K562 (cell line): ENCODE results near the gene KIF23. TPM values are rescaled to one million over a fixed set of nuclear protein-coding genes. Genes with fewer than 3 reads are reported as not detected.
A peak's percentile ranks its signal among the peaks of the same experiment; 100 is the strongest.

ENCODE experiments used
- ATF7 ChIP-seq: fragments of 450-650 bp; IDR thresholded peaks from 2 replicates; pipeline ENCODE4 v1.7.1; 2014; ENCODE audit warnings: mild to moderate bottlenecking, moderate library complexity
- CCNT2 ChIP-seq: IDR thresholded peaks from 2 replicates; pipeline ENCODE4 v1.6.1; 2011; ENCODE audit warnings: borderline replicate concordance, low read depth, mild to moderate bottlenecking, moderate library complexity, mixed read lengths, low read length; ENCODE audit not compliant: insufficient read length; ENCODE audit errors: extremely low read depth
- FOXA3 ChIP-seq, 2 experiments: fragments of 450-650 bp in 1 of 2; sonication (generic) in 1 of 2; formaldehyde crosslinking; IDR thresholded peaks in 1 of 2; conservative IDR thresholded peaks in 1 of 2; 2 replicates each; pipeline versions ENCODE4 v1.4.0 to v1.8.0; 2020 to 2022; ENCODE audit warnings: mild to moderate bottlenecking in 2 of 2, missing genetic modification reagents in 1 of 2
- FOXP1 ChIP-seq: sonication (generic); formaldehyde crosslinking; IDR thresholded peaks from 2 replicates; pipeline ENCODE4 v1.8.0; 2022; ENCODE audit warnings: mild to moderate bottlenecking, missing genetic modification reagents
- GABPA ChIP-seq: fragments of 200-800 bp; sonication (Bioruptor generic); conservative IDR thresholded peaks from 2 replicates; pipeline ENCODE4 v1.6.1; 2016; ENCODE audit warnings: low read depth, missing genetic modification characterization, missing compliant biosample characterization
- GATA2 ChIP-seq: sonication (generic); formaldehyde crosslinking; IDR thresholded peaks from 2 replicates; pipeline ENCODE4 v1.4.0; 2020; ENCODE audit warnings: mild to moderate bottlenecking, missing genetic modification reagents
- HCFC1 ChIP-seq: IDR thresholded peaks from 2 replicates; pipeline ENCODE4 v1.6.1; 2012; ENCODE audit warnings: low read depth, low read length, improper control_type of control experiment
- MCM2 ChIP-seq: fragments of 450-650 bp; IDR thresholded peaks from 2 replicates; pipeline ENCODE4 v1.6.1; 2017; ENCODE audit warnings: low read depth, mild to moderate bottlenecking
- PHB2 ChIP-seq: fragments of 450-650 bp; IDR thresholded peaks from 2 replicates; pipeline ENCODE4 v1.6.1; 2017; ENCODE audit warnings: low read depth
- PHF20 ChIP-seq: fragments of 450-650 bp; IDR thresholded peaks from 2 replicates; pipeline ENCODE4 v1.6.1; 2018; ENCODE audit not compliant: partially characterized antibody
- RCOR1 ChIP-seq, 2 experiments: IDR thresholded peaks; 2 replicates each; pipeline ENCODE4 v1.6.1; 2012; ENCODE audit warnings: low read depth in 2 of 2, low read length in 2 of 2, borderline replicate concordance in 1 of 2, improper control_type of control experiment in 1 of 2
- SMARCC2 ChIP-seq: fragments of 450-650 bp; IDR thresholded peaks from 2 replicates; pipeline ENCODE4 v1.6.1; 2017; ENCODE audit warnings: antibody characterized with exemption, moderate library complexity, mild to moderate bottlenecking, low read depth
- TRIM24 ChIP-seq, 2 experiments: fragments of 450-650 bp; IDR thresholded peaks; 2 replicates each; pipeline ENCODE4 v1.6.1; 2016
- ZNF133 ChIP-seq: fragments of 250-450 bp; sonication (Bioruptor Pico); IDR thresholded peaks from 2 replicates; pipeline ENCODE4 v1.4.0; 2020; ENCODE audit warnings: mild to moderate bottlenecking
- polyA plus RNA-seq, 8 experiments: library from polyadenylated mRNA; depleted of rRNA in 4 of 8; stranded (reverse) in 5 of 8; unstranded in 3 of 8; fragments of >200 nt; fragmentation: Nextera tagmentation in 2 of 8; fragmentation: Illumina TruSeq in 1 of 8; extraction: Ambion mirVana in 2 of 8; extraction: Trizol in 1 of 8; gene quantifications; 2 replicates each; pipeline versions ENCODE4 v1.2.1 to v1.2.3, GENCODE V29; 2011 to 2014; ENCODE audit warnings: inconsistent platforms in 1 of 8, missing spikeins in 1 of 8
- total RNA-seq, 7 experiments: library from RNA; depleted of rRNA in 6 of 7; stranded (reverse); fragments of >200 nt in 6 of 7; fragmentation: Illumina TruSeq in 2 of 7; extraction: Trizol in 2 of 7; gene quantifications; 2 replicates each; pipeline versions ENCODE4 v1.2.1 to v1.2.3, GENCODE V29; 2011 to 2021; ENCODE audit warnings: low replicate concordance in 1 of 7
- TF ChIP-seq, protein P1 (sequence below): fragments of 450-650 bp; IDR thresholded peaks from 2 replicates; pipeline ENCODE4 v1.6.1; 2016; ENCODE audit warnings: mild to moderate bottlenecking, moderate library complexity
- TF ChIP-seq, protein P2 (sequence below): fragments of 450-650 bp; IDR thresholded peaks from 2 replicates; pipeline ENCODE4 v1.6.1; 2016

KIF23 gene
- total and polyA plus RNA-seq, 9 of the 15 experiments (the other 6 are each of a cell fraction or from before 2014, with no cell fraction given): 29.4 to 58.2 (median 41.9) TPM

DNA sequence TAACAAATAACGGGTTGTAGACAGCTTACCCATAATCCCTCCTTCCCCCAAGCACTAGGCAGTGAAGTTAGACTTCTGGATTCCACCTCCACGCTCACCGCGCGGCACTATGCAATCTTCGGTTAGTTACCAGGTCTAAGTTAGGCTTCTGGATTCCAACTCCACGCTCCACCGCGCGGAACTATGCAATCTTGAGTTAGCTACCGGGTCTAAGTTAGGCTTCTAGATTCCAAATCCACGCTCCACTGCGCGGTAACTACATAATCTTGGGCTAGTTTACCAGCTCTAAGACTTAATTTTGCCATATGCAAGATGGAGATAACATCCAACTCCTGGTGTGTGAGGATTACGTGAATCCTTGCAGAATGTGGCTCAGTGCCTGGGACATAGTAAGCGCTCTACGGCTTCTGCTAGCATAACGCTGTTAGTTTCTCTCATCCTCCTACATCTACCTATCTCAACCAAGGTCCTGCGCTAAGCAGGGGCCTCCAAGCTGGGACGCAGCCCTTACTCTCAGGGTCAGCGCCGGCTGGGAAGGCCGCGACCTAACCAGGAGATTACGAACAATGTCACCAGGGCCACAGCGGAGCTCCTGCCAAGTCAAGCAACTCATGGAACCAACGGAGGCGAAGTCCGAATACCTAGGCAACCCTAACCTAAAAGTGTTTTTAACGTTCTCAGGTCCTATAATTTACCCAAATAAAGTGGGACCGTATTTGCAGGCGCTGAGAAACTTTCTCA, 38.0 kb downstream of the KIF23 start (continued):
- TF ChIP-seq, protein P1, sequence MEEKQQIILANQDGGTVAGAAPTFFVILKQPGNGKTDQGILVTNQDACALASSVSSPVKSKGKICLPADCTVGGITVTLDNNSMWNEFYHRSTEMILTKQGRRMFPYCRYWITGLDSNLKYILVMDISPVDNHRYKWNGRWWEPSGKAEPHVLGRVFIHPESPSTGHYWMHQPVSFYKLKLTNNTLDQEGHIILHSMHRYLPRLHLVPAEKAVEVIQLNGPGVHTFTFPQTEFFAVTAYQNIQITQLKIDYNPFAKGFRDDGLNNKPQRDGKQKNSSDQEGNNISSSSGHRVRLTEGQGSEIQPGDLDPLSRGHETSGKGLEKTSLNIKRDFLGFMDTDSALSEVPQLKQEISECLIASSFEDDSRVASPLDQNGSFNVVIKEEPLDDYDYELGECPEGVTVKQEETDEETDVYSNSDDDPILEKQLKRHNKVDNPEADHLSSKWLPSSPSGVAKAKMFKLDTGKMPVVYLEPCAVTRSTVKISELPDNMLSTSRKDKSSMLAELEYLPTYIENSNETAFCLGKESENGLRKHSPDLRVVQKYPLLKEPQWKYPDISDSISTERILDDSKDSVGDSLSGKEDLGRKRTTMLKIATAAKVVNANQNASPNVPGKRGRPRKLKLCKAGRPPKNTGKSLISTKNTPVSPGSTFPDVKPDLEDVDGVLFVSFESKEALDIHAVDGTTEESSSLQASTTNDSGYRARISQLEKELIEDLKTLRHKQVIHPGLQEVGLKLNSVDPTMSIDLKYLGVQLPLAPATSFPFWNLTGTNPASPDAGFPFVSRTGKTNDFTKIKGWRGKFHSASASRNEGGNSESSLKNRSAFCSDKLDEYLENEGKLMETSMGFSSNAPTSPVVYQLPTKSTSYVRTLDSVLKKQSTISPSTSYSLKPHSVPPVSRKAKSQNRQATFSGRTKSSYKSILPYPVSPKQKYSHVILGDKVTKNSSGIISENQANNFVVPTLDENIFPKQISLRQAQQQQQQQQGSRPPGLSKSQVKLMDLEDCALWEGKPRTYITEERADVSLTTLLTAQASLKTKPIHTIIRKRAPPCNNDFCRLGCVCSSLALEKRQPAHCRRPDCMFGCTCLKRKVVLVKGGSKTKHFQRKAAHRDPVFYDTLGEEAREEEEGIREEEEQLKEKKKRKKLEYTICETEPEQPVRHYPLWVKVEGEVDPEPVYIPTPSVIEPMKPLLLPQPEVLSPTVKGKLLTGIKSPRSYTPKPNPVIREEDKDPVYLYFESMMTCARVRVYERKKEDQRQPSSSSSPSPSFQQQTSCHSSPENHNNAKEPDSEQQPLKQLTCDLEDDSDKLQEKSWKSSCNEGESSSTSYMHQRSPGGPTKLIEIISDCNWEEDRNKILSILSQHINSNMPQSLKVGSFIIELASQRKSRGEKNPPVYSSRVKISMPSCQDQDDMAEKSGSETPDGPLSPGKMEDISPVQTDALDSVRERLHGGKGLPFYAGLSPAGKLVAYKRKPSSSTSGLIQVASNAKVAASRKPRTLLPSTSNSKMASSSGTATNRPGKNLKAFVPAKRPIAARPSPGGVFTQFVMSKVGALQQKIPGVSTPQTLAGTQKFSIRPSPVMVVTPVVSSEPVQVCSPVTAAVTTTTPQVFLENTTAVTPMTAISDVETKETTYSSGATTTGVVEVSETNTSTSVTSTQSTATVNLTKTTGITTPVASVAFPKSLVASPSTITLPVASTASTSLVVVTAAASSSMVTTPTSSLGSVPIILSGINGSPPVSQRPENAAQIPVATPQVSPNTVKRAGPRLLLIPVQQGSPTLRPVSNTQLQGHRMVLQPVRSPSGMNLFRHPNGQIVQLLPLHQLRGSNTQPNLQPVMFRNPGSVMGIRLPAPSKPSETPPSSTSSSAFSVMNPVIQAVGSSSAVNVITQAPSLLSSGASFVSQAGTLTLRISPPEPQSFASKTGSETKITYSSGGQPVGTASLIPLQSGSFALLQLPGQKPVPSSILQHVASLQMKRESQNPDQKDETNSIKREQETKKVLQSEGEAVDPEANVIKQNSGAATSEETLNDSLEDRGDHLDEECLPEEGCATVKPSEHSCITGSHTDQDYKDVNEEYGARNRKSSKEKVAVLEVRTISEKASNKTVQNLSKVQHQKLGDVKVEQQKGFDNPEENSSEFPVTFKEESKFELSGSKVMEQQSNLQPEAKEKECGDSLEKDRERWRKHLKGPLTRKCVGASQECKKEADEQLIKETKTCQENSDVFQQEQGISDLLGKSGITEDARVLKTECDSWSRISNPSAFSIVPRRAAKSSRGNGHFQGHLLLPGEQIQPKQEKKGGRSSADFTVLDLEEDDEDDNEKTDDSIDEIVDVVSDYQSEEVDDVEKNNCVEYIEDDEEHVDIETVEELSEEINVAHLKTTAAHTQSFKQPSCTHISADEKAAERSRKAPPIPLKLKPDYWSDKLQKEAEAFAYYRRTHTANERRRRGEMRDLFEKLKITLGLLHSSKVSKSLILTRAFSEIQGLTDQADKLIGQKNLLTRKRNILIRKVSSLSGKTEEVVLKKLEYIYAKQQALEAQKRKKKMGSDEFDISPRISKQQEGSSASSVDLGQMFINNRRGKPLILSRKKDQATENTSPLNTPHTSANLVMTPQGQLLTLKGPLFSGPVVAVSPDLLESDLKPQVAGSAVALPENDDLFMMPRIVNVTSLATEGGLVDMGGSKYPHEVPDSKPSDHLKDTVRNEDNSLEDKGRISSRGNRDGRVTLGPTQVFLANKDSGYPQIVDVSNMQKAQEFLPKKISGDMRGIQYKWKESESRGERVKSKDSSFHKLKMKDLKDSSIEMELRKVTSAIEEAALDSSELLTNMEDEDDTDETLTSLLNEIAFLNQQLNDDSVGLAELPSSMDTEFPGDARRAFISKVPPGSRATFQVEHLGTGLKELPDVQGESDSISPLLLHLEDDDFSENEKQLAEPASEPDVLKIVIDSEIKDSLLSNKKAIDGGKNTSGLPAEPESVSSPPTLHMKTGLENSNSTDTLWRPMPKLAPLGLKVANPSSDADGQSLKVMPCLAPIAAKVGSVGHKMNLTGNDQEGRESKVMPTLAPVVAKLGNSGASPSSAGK: peak; percentile 14; the same call in 1 of the 2 replicates
- TF ChIP-seq GATA2 (CRISPR knock-in tag) (peak; percentile 72), TRIM24 (IDR thresholded peaks at IDR 0.05) (0 out of 4 replicates have a peak, but pooled peaks of 1 of the 2 experiments have one; percentile 19), SMARCC2 (no peak), PHF20 (peak; percentile 14), MCM2 (no peak), GABPA (tag) (no peak), CCNT2 (peak; percentile 32), ZNF133 (CRISPR knock-in tag) (no peak), RCOR1 (IDR thresholded peaks at IDR 0.05; ENCODE audit: borderline replicate concordance in 1 of 2, low read depth in 2 of 2, low read length in 2 of 2) (peak in 1 of 2 experiments; percentile 16; a peak in 1 of 4 replicates), ATF7 (0 out of 2 replicates have a peak, but pooled peaks have one; percentile 13), FOXA3 (CRISPR knock-in tag; conservative IDR thresholded peaks at IDR 0.05 in 1 of 2, IDR thresholded peaks at IDR 0.05 in 1 of 2) (peak in 1 of 2 experiments; percentile 36; a peak in 1 of 4 replicates), FOXP1 (0 out of 2 replicates have a peak, but pooled peaks have one; percentile 54), PHB2 (no peak; the same call in 1 of the 2 replicates), HCFC1 (0 out of 2 replicates have a peak, but pooled peaks have one; percentile 6)
- TF ChIP-seq, protein P2, sequence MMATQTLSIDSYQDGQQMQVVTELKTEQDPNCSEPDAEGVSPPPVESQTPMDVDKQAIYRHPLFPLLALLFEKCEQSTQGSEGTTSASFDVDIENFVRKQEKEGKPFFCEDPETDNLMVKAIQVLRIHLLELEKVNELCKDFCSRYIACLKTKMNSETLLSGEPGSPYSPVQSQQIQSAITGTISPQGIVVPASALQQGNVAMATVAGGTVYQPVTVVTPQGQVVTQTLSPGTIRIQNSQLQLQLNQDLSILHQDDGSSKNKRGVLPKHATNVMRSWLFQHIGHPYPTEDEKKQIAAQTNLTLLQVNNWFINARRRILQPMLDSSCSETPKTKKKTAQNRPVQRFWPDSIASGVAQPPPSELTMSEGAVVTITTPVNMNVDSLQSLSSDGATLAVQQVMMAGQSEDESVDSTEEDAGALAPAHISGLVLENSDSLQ: no peak
